AG09319 (cell line): ENCODE results near the gene RALA.

Experiments
- DNase-seq: peaks from one replicate; pipeline ENCODE4 v3.0.0-alpha.2; 2010; ENCODE audit warnings: low read depth; ENCODE audit errors: extremely low read depth
- TF ChIP-seq, protein P1 (sequence below): IDR thresholded peaks from 2 replicates; pipeline ENCODE4 v1.5.1; 2011; ENCODE audit warnings: low read depth, mild to moderate bottlenecking, inconsistent platforms, low read length, moderate library complexity

Gene RALA

DNA sequence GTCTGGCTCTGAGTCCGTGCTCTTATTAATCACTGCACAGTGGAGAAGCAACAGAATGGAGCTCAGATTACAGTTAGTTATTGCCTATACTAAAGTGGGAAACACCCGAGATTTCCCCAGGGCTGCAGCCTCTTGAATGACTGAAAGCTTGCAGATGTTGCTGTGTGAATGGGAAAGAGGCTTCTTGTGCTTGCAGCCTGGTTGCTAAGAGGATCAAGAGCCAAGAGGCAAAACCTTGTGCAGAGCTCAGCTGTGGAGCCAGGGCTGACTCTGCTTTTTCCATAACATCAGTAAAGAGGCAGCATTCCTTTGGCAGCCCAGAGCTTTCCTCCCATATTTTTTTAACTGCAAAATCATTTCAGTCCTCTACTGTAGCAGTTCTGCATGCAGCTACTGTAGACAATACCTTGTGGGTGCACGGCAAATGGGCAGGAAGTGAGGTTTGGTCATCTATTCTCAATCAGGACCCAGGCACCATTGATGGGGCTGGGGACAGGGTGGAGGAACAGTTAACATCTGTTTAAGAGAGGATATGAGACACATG is 86.5 kb downstream of the RALA start:
- TF ChIP-seq, protein P1, sequence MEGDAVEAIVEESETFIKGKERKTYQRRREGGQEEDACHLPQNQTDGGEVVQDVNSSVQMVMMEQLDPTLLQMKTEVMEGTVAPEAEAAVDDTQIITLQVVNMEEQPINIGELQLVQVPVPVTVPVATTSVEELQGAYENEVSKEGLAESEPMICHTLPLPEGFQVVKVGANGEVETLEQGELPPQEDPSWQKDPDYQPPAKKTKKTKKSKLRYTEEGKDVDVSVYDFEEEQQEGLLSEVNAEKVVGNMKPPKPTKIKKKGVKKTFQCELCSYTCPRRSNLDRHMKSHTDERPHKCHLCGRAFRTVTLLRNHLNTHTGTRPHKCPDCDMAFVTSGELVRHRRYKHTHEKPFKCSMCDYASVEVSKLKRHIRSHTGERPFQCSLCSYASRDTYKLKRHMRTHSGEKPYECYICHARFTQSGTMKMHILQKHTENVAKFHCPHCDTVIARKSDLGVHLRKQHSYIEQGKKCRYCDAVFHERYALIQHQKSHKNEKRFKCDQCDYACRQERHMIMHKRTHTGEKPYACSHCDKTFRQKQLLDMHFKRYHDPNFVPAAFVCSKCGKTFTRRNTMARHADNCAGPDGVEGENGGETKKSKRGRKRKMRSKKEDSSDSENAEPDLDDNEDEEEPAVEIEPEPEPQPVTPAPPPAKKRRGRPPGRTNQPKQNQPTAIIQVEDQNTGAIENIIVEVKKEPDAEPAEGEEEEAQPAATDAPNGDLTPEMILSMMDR = no peak
- DNase-seq = peak; percentile 80

DNA sequence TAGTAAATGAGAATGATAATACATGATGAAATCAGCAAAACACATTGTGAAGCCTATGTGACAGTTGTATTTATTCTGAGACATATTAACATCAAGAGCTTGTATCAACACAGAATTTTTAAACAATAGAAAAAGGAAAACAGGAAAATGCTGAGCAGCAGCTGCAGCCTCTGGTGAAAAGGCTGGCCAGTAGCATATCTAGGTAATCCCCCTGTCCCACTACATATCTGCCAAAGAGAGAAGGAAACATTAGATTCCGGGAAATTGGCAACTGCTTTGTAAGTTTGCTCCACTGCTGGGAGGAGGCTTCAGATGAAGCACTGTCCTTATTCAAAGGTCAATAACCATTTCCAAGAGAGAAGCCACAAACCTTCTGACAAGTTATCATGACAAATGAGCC is 89.4 kb downstream of the RALA start:
- no peak for DNase-seq
- TF ChIP-seq, protein P1 = no peak

DNA sequence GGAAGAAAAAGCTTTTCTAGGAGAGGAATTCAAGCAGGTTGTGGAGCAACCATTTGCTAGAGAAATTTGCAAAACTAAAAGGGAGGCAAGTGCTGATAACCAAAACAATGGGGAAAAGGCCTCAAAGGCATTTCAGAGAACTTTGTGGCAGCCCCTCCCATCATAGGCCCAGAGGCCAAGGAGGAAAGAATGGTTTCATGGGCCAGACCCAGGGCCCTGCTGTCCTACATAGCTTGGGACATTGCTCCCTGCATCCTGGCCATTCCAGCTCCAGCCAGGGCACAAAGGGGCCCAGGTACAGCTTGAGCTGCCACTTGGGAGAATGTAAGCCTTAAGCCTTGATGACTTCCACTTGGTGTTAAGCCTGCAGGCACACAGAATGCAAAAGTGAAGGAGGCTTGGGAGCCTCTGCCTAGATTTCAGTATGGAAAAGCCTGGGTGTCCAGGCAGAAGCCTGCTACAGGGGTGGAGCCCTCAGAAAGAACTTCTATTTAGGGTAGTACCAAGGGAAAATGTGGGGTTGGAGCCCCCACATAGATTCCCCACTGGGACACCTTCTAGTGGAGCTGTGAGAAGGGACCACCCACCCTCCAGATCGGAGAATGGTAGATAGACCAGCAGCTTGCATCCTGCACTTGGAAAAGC is 91.2 kb downstream of the RALA start:
- TF ChIP-seq, protein P1 = no peak
- no peak for DNase-seq

DNA sequence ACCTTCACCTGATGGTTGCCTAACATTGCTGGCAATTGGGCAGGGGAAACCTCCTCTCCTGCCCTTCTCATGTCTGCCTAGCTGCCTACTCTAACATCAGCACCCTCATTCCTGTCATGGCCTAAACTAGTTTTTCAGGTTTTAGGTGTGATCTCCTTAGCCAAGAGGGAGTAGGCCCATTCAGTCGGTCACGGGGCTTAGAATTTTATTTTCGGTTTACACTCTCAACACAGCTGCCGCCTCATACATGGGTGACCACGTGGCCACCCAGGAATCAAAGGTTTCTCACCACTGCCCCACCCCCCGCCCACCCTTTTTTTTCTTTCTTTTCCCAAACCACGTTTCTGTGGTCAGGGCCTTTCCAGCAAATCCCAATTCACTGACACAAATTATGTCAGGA is 97.2 kb downstream of the RALA start:
- no peak for DNase-seq
- TF ChIP-seq, protein P1 = no peak

DNA sequence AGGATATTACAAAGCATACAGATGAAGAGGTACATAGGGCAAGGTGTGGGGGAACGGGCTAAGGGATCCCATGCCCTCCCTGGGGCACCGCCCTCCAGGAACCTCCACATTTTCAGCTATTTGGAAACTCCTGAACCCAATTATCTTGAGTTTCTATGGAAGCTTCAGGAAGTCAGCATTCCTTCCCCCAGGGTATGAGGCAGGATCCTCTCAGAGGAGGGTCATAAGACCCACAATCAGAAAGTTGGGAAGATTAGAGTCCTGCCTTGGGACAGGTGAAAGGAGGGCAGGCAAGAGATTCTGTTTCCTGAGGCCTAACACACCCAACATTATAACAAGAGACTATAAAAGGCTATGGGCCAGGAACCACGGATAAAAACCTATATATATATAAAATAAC is 98.0 kb downstream of the RALA start:
- DNase-seq = no peak
- TF ChIP-seq, protein P1 = no peak

DNA sequence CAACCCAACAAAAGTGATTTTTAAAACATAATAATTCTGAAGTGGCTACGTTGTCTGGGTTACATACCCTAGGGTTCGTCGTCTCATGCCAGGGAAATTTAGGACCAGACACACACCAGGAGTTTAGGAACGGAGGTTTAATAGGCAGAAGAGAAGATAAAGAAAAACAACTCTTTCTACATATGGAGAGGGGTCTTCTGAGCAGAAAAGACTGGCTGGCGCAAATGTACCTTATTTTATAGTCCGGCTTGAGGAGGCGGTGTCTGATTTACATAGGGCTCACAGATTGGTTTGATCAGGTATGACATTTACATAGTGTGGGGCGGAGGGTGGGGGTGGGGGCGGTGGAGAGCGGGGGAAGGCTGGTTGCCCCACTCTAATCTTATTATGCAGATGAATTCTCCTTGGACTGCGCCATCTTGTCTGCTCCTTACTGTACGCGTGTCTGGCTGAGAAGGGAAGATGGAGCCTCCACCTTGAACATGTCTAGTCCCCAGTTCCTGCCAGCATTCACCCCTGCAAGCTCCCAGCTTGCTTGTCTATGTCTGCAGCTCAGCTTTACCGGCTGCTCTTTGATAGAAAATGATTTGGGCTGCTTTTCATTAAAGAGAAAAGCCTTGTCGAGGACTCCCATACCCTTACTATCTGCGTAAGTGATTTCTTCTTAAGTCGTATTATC is 98.7 kb downstream of the RALA start:
- TF ChIP-seq, protein P1 = no peak

DNA sequence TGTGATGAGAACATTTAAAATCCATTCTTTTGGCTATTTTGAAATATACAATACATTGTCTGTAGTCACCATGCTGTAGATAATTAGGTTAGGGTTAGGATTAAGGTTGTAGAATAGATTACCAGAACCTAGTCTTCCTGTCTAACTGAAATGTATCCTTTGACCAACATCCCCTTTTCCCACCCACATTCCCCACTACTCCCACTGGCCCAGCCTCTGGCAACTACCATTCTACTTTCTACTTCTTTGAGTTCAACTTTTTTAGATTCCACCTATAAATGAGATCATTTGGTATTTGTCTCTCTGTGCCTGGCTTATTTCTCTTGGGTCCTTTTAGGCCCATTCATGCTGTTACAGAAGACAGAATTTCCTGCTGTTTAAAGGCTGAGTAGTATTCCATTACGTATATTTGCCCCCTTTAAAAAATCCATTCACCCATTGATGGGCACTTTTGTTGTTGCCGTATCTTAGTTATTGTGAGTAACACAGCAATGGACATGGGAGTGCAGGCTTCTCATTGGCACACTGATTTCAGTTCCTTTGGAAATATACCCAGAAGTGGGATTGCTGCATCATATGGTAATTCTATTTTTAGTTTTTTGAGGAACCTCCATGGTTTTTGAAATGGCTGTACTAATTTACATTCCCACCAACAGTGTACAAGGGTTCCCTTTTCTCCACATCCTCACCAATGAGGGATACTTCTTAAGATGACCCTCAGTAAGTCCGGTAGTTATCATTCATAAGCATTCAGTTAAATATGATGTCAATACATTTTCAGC is 104.0 kb downstream of the RALA start:
- no peak for DNase-seq
- TF ChIP-seq, protein P1 = no peak

More for the DNA sequence above, 98.7 kb downstream of the RALA start:
- no peak for DNase-seq
